MM.1S (cell line): Measurements from ENCODE around the gene CPAMD8.

Experiments used
- EZH2phosphoT487 ChIP-seq: fragments of 300-600 bp; sonication (generic); IDR thresholded peaks from 2 replicates; pipeline ENCODE4 v1.6.1; 2018; ENCODE audit warnings: antibody characterized with exemption, low read length
- TF ChIP-seq, protein P1 (sequence below): fragments of 300-600 bp; sonication (generic); IDR thresholded peaks from 2 replicates; pipeline ENCODE4 v1.5.1; 2016; ENCODE audit warnings: antibody characterized with exemption, low read length, mixed read lengths

- TF ChIP-seq, protein P1, sequence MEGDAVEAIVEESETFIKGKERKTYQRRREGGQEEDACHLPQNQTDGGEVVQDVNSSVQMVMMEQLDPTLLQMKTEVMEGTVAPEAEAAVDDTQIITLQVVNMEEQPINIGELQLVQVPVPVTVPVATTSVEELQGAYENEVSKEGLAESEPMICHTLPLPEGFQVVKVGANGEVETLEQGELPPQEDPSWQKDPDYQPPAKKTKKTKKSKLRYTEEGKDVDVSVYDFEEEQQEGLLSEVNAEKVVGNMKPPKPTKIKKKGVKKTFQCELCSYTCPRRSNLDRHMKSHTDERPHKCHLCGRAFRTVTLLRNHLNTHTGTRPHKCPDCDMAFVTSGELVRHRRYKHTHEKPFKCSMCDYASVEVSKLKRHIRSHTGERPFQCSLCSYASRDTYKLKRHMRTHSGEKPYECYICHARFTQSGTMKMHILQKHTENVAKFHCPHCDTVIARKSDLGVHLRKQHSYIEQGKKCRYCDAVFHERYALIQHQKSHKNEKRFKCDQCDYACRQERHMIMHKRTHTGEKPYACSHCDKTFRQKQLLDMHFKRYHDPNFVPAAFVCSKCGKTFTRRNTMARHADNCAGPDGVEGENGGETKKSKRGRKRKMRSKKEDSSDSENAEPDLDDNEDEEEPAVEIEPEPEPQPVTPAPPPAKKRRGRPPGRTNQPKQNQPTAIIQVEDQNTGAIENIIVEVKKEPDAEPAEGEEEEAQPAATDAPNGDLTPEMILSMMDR, result no peak
- TF ChIP-seq EZH2phosphoT487, result no peak
These were observed 134.2 kb downstream of the CPAMD8 start for GRCh38 chr19:16892436-16892835.
